GM19455 (cell line): ENCODE results near the gene TRDN.
"Not testable (repeated sequence)": the region's sequence is repeated elsewhere in the genome, so short reads cannot be mapped to it uniquely, and the experiment has no call there.

ENCODE experiments used
- ATAC-seq: cut with Tn5 transposase; IDR thresholded peaks from one replicate; pipeline ENCODE4 v1.9.1; 2021; ENCODE audit not compliant: unreplicated experiment

Gene TRDN

GRCh38 chr6:123314459-123314858 is 322.3 kb downstream of the TRDN start:
- not testable (repeated sequence) for ATAC-seq

- ATAC-seq = no peak
Observed at GRCh38 chr6:123309130-123309529, 327.6 kb downstream of the TRDN start.

GRCh38 chr6:123306334-123306733 is 330.4 kb downstream of the TRDN start:
- no peak for ATAC-seq

DNA sequence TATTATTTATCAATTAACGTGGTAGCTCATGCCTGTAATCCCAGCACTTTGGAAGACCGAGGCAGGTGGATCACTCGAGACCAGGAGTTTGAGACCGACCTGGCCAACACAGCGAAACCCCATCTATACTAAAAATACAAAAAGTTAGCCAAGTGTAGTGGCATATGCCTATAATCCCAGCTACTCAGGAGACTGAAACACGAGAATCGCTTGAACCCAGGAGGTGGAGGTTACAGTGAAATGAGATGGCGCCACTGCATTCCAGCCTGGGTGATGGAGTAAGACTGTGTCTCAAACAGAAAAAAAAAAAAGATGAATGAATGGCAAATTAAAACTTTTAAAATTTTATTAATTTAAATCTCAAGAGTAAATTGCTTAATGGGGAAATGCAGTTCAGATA is 341.1 kb downstream of the TRDN start:
- ATAC-seq = no peak

- no peak for ATAC-seq
Observed at GRCh38 chr6:123295181-123295580, 341.6 kb downstream of the TRDN start.

DNA sequence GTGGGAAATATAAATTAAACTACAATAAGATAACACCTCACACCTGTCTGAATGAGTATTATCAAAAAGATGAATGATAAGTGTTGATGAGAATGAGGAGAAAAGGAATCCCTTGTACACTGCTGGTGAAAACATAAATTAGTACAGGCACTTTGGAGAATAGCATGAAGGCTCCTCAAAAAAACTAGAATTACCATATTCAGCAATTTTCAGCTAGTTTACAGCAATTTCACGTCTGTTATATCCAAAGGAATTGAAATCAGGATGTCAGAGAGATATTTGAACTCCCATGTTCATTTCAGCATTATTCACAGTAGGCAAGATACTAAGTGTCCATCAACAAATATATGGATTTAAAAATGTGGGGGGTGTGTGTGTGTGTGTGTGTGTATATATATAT is 348.1 kb downstream of the TRDN start:
- ATAC-seq = no peak

- no peak for ATAC-seq
Observed at GRCh38 chr6:123276546-123276980, 360.2 kb downstream of the TRDN start.

DNA sequence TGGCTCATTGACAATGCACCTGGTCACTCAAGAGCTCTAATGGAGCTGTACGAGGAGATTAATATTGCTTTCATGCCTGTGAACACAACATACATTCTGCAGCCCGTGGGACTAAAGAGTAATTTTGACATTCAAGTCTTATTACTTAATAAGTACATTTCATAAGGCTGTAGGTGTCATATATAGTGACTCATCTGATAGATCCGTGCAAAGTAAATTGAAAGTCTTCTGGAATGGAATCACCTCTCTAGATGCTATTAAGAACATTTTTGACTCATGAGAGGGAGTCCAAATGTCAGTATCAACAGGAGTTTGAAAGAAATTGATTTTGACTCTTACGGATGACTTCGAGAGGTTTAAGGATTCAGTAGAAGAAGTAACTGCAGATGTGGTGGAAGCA is 372.8 kb downstream of the TRDN start:
- ATAC-seq = no peak

DNA sequence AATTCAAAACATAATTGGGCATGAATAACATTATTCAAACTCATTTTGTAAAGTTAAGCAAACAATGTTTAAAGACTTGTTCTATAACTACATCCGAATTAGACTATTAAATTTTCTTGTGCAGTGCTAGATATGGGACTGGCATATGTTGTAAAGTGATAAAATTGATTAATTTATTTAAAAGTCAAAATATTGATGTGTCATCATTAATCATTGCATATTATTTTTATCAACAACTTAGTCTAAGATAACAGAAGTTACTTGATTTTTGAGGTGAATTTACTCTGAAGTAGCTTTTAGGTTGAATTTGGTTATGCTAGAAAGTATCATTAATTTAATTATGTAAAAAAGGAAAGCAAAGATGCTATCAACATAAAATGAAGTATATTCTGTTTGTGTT is 396.1 kb downstream of the TRDN start:
- ATAC-seq = no peak

DNA sequence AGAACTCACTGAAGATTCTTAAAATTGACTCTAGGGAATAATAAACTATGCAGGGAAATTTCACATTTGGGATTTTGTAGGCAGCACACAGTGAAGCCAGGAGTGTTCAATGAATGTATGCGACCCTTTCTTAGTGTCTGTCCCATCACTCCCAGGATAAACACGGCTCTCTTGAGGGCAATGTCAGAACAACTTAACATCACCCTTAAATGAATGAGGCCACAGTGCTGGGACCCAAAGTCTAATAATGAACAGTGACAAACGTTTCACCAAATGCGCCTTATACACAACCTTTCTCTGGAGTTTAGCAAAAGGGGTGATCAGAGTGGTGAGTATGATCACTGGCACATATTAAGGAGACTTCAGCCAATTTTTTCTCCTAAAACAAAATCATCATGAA is 403.4 kb downstream of the TRDN start:
- no peak for ATAC-seq

GRCh38 chr6:123227789-123228188 is 409.0 kb downstream of the TRDN start:
- ATAC-seq = not testable (repeated sequence)

- ATAC-seq = no peak
Observed at GRCh38 chr6:123226398-123226797, 410.4 kb downstream of the TRDN start.

- no peak for ATAC-seq
Observed at GRCh38 chr6:123224077-123224476, 412.7 kb downstream of the TRDN start.

GRCh38 chr6:123223461-123223860 is 413.3 kb downstream of the TRDN start:
- no peak for ATAC-seq

DNA sequence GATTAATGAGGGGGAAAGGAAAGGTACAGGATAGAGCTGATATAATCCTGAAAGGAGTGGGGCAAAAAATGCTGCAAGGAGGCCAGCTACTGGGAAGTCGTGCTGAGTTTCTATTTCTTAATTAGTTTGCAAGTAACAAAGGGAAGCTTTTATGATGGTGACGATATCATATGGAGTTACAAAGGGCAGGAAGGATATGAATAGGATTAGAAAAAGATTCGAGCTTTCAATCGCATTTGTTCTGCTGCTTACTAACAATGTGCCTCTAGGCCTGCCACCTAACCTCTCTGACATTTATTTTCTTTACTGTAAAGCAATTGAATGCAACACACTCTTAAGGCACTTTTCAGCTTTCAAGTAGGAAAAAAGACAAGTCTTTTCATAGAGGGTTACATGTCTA is 421.5 kb downstream of the TRDN start:
- ATAC-seq = no peak

GRCh38 chr6:123214433-123214832 is 422.3 kb downstream of the TRDN start:
- no peak for ATAC-seq

DNA sequence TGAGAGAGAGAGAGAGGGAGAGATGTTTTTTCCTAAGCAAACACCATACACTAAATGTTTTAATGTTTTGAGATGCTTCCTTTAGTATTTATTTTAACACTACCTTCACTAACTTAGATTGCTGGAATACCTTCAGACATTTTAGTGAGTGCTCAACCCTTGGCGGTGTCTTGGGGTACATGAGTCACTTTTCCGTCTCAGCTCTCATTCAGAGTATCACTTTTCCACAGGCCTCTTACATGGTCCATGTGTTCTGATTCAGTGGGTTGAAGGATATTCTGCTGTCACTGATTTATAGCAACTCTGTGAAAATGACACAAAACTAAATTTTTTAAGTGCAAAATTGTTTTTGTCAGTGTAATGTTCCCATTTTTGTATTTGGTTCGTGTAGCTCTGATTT is 422.8 kb downstream of the TRDN start:
- ATAC-seq = no peak

DNA sequence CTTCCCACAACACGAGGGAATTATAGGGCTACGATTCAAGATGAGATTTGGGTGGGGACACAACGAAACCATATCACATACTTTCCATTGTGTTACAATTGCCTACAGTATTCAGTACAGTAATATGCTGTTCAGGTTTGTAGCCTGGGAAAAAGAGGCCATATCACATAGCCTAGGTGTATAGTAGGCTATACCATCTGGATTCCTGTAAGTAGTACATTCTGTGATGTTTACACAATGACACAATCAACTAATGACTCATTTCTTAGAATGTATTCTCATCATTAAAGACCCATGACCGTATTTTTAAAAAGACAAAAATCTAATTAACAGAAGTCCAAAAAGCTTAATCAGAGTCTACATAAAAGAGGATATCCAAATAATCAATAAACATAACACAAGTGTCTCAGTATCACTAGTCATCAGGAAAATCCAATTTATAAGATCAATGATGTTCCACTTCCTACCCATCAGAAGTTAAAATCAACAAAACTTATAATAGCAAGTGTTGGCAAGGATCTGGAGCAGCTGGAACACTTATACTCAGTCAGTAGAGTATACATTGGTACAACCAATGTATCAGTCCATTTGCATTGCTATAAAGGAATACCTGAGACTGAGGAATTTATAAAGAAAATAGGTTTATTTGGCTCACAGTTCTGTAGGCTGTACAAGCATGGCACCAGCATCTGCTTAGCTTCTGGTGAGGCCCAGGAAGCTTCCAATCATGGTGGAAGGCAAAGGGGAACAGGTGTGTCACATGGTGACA is 424.8 kb downstream of the TRDN start:
- no peak for ATAC-seq

GRCh38 chr6:123210645-123211044 is 426.1 kb downstream of the TRDN start:
- no peak for ATAC-seq

- no peak for ATAC-seq
Observed at GRCh38 chr6:123207967-123208510, 428.7 kb downstream of the TRDN start.

GRCh38 chr6:123203928-123204327 is 432.8 kb downstream of the TRDN start:
- ATAC-seq = no peak

GRCh38 chr6:123201869-123202372 is 434.8 kb downstream of the TRDN start:
- ATAC-seq = no peak

DNA sequence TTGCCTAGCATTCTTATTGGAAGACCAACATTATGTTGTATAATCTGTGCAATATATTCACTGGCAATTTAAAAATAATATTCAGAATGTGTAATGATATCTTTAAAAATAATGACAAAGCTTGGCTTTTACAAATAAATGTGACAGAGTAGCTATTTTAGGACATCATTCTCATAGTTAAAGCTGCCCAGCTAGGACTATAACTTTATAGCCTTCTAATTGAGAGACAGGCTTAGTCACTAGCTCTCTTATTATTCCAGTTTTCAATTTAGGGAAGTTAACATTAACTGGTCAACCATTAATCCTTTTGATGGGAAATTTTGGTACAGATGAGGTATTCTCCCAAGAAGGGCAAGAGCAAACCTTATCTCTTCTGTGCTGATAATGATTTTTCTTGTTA is 443.5 kb downstream of the TRDN start:
- no peak for ATAC-seq
